HEK293 (cell line): ENCODE results near the gene GPBAR1.
A peak's percentile ranks its signal among the peaks of the same experiment; 100 is the strongest.

Experiments
- CTCF ChIA-PET: fragments of 350-600 bp; formaldehyde crosslinking; extraction: SDS; loops from one replicate; lab custom pipeline; 2021; ENCODE audit warnings: antibody characterized with exemption; lab: Yijun Ruan, JAX
- POLR2A ChIA-PET: fragments of 300-600 bp; formaldehyde crosslinking; extraction: SDS; loops from one replicate; lab custom pipeline; 2020; ENCODE audit warnings: antibody characterized with exemption, inconsistent platforms; lab: Yijun Ruan, JAX
- H3K27ac ChIP-seq: fragments of 200-500 bp; sonication (Bioruptor generic); 2 replicates; pipeline ENCODE4 v1.5.1; 2014; ENCODE audit warnings: low read depth, low read length, control low read depth, inconsistent platforms; ENCODE audit errors: extremely low read depth
- H3K36me3 ChIP-seq, 2 experiments: fragments of 200-500 bp in 1 of 2; sonication (Bioruptor generic) in 1 of 2; 1 replicate in 1 of 2; 2 replicates in 1 of 2; pipeline ENCODE4 v1.5.1; 2014 to 2017; ENCODE audit warnings: inconsistent platforms in 2 of 2, low read length in 2 of 2; ENCODE audit not compliant: control insufficient read depth in 2 of 2, insufficient read depth in 1 of 2
- H3K4me1 ChIP-seq: fragments of 200-500 bp; sonication (Bioruptor generic); 2 replicates; pipeline ENCODE4 v1.5.1; 2014; ENCODE audit warnings: mild to moderate bottlenecking, low read length, inconsistent platforms; ENCODE audit not compliant: control insufficient read depth, insufficient read depth
- H3K4me3 ChIP-seq: 2 replicates; pipeline ENCODE4 v1.5.1; 2011; ENCODE audit warnings: low read depth, mild to moderate bottlenecking, control low read depth, low read length, moderate library complexity
- H3K9me3 ChIP-seq: fragments of 200-500 bp; sonication (Bioruptor generic); 2 replicates; pipeline ENCODE4 v1.5.1; 2014; ENCODE audit warnings: low read depth, low read length, inconsistent platforms; ENCODE audit not compliant: control insufficient read depth, insufficient read depth
- EGR2 ChIP-seq: fragments of 450-650 bp; formaldehyde crosslinking; IDR thresholded peaks from 2 replicates; pipeline ENCODE4 v1.5.1; 2016; ENCODE audit warnings: low read depth, missing biosample characterization, missing genetic modification characterization
- OSR2 ChIP-seq: fragments of 450-650 bp; formaldehyde crosslinking; IDR thresholded peaks from 2 replicates; pipeline ENCODE4 v1.5.1; 2016; ENCODE audit warnings: missing biosample characterization, missing genetic modification characterization
- TRIM28 ChIP-seq: IDR thresholded peaks from 2 replicates; pipeline ENCODE4 v1.6.1; 2011; ENCODE audit warnings: low read length, control low read depth, borderline replicate concordance
- ZBTB11 ChIP-seq: fragments of 450-650 bp; formaldehyde crosslinking; conservative IDR thresholded peaks from 2 replicates; pipeline ENCODE4 v1.5.1; 2016; ENCODE audit warnings: low read depth, missing biosample characterization, missing genetic modification characterization
- ZBTB21 ChIP-seq: fragments of 450-650 bp; formaldehyde crosslinking; IDR thresholded peaks from 2 replicates; pipeline ENCODE4 v1.5.1; 2017; ENCODE audit warnings: missing biosample characterization, missing genetic modification characterization
- ZBTB48 ChIP-seq: fragments of 450-650 bp; formaldehyde crosslinking; IDR thresholded peaks from 2 replicates; pipeline ENCODE4 v1.5.1; 2016; ENCODE audit warnings: missing biosample characterization, missing genetic modification characterization
- ZNF10 ChIP-seq: fragments of 450-650 bp; formaldehyde crosslinking; IDR thresholded peaks from 2 replicates; pipeline ENCODE4 v1.5.1; 2017; ENCODE audit warnings: missing biosample characterization, missing genetic modification characterization
- ZNF16 ChIP-seq: fragments of 450-650 bp; formaldehyde crosslinking; IDR thresholded peaks from 2 replicates; pipeline ENCODE4 v1.5.1; 2016; ENCODE audit warnings: low read depth, missing biosample characterization, missing genetic modification characterization
- ZNF211 ChIP-seq: fragments of 450-650 bp; formaldehyde crosslinking; IDR thresholded peaks from 2 replicates; pipeline ENCODE4 v1.5.1; 2016; ENCODE audit warnings: low read depth, missing biosample characterization, missing genetic modification characterization
- ZNF23 ChIP-seq: fragments of 450-650 bp; formaldehyde crosslinking; IDR thresholded peaks from 2 replicates; pipeline ENCODE4 v1.5.1; 2016; ENCODE audit warnings: missing biosample characterization, missing genetic modification characterization, borderline replicate concordance
- ZNF248 ChIP-seq: fragments of 450-650 bp; formaldehyde crosslinking; IDR thresholded peaks from 2 replicates; pipeline ENCODE4 v1.5.1; 2017; ENCODE audit warnings: missing biosample characterization, missing genetic modification characterization
- ZNF529 ChIP-seq: fragments of 450-650 bp; formaldehyde crosslinking; IDR thresholded peaks from 2 replicates; pipeline ENCODE4 v1.5.1; 2017; ENCODE audit warnings: missing genetic modification characterization, missing biosample characterization; ENCODE audit not compliant: insufficient replicate concordance
- ZNF530 ChIP-seq: fragments of 450-650 bp; formaldehyde crosslinking; IDR thresholded peaks from 2 replicates; pipeline ENCODE4 v1.5.1; 2016; ENCODE audit warnings: low read depth, missing biosample characterization, missing genetic modification characterization
- ZNF555 ChIP-seq: fragments of 450-650 bp; formaldehyde crosslinking; conservative IDR thresholded peaks from 2 replicates; pipeline ENCODE4 v1.5.1; 2017; ENCODE audit warnings: missing biosample characterization, mild to moderate bottlenecking, missing genetic modification characterization, inconsistent platforms
- ZNF558 ChIP-seq: fragments of 450-650 bp; formaldehyde crosslinking; IDR thresholded peaks from 2 replicates; pipeline ENCODE4 v1.5.1; 2016; ENCODE audit warnings: missing biosample characterization, missing genetic modification characterization
- ZNF585B ChIP-seq: fragments of 450-650 bp; formaldehyde crosslinking; IDR thresholded peaks from 2 replicates; pipeline ENCODE4 v1.5.1; 2016; ENCODE audit warnings: missing biosample characterization, missing genetic modification characterization
- ZNF629 ChIP-seq: fragments of 450-650 bp; formaldehyde crosslinking; IDR thresholded peaks from 2 replicates; pipeline ENCODE4 v1.5.1; 2017; ENCODE audit warnings: missing biosample characterization, missing genetic modification characterization
- ZNF664 ChIP-seq: fragments of 450-650 bp; formaldehyde crosslinking; IDR thresholded peaks from 2 replicates; pipeline ENCODE4 v1.5.1; 2016; ENCODE audit warnings: missing biosample characterization, missing genetic modification characterization
- ZSCAN30 ChIP-seq: fragments of 450-650 bp; IDR thresholded peaks from 2 replicates; pipeline ENCODE4 v1.5.1; 2018; ENCODE audit warnings: missing biosample characterization, mild to moderate bottlenecking, missing genetic modification characterization, moderate library complexity
- TF ChIP-seq, protein P1 (sequence below): fragments of 450-650 bp; formaldehyde crosslinking; IDR thresholded peaks from 2 replicates; pipeline ENCODE4 v1.5.1; 2017; ENCODE audit warnings: missing biosample characterization, missing genetic modification characterization
- TF ChIP-seq, protein P2 (sequence below): fragments of 450-650 bp; formaldehyde crosslinking; optimal IDR thresholded peaks from 2 replicates; pipeline ENCODE3; 2016; ENCODE audit warnings: missing biosample characterization, mild to moderate bottlenecking, missing genetic modification characterization
- TF ChIP-seq, protein P3 (sequence below): fragments of 450-650 bp; formaldehyde crosslinking; IDR thresholded peaks from 2 replicates; pipeline ENCODE4 v1.5.1; 2016; ENCODE audit warnings: missing biosample characterization, missing genetic modification characterization
- TF ChIP-seq, protein P4 (sequence below): fragments of 450-650 bp; formaldehyde crosslinking; IDR thresholded peaks from 2 replicates; pipeline ENCODE4 v1.5.1; 2017; ENCODE audit warnings: missing biosample characterization, missing genetic modification characterization
- TF ChIP-seq, protein P5 (sequence below): fragments of 450-650 bp; formaldehyde crosslinking; IDR thresholded peaks from 2 replicates; pipeline ENCODE4 v1.5.1; 2016; ENCODE audit warnings: missing biosample characterization, missing genetic modification characterization

Gene GPBAR1

DNA sequence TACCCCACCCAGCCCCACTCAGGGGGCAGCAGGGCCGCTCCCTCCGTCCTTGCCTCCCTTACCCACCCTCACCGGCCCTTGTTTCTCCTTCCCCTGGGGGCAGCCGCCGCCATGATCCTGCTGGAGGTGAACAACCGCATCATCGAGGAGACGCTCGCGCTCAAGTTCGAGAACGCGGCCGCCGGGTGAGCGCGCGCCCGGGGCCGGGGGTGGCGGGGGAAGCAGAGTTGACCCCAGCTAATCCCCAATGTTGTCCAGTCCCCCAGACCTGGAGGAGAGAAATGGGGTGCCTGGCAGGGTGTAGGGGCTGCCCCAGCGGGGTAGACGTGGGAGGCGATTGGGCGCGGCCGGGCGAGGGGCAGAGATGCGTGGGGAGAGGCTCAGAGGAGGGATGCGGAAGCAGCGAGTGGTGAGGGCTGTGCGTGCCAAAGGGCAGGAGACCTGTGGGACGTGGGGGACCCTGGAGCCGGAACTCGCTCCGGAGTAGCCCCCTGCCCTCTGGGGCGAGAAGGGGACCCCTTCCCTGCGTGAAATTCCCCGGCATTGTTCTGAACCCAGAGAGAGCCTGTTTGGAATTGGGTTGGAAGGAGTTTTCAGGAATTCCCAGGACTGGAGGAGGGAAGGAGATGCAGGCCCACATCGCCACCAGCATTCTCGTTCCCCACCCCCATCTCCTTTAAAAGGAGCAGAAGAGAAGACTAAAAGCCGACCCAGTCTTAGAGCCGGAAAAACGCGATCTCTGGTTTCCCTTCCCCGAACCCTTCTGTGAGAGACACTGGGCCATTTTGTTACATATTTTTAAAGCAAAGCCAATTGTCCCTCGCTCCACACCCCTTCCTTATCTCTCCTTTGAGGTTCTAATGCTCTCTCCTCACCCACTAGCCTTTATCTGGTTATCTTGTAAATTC, 43.2 kb upstream of the GPBAR1 start:
- H3K9me3 ChIP-seq: no peaks in the 10 kb centered on the region
- peak overlapping the region; percentile 81 for H3K27ac ChIP-seq
- ChIA-PET POLR2A (interaction anchor here (1.0 to 1.6 kb wide), 4 partner anchors 8 to 53 kb away, joined by 3 to 9 read pairs (median 6); partner anchors contain the start of genes AAMP and PNKD), CTCF (no interaction called here)
- peaks cover 23% of the 10 kb centered on the region for H3K4me1 ChIP-seq
- H3K4me3 ChIP-seq: peak overlapping the region; percentile 95
- H3K36me3 ChIP-seq: peaks cover 0 to 19% of the 10 kb centered on the region in 2 experiments; a peak in 2 of 3 replicates
- no peak for TF ChIP-seq ZNF664 (tag by site-specific recombination)
- TF ChIP-seq ZNF529 (tag by site-specific recombination): no peak
- TF ChIP-seq ZNF530 (tag by site-specific recombination): no peak
- no peak for TF ChIP-seq ZNF23 (tag by site-specific recombination)
- peak; percentile 41; the same call in 1 of the 2 replicates for TF ChIP-seq ZBTB11 (tag by site-specific recombination)
- no peak for TF ChIP-seq ZSCAN30 (tag by site-specific recombination)
- TF ChIP-seq ZBTB48 (tag by site-specific recombination): no peak; the same call in none of the 2 replicates
- TF ChIP-seq ZNF248 (tag by site-specific recombination): no peak
- TF ChIP-seq ZNF585B (tag by site-specific recombination): no peak
- TF ChIP-seq ZNF555 (tag by site-specific recombination): no peak
- TF ChIP-seq ZNF10 (tag by site-specific recombination): no peak
- no peak for TF ChIP-seq ZBTB21
- no peak for TF ChIP-seq ZNF211 (tag by site-specific recombination)
- TF ChIP-seq, protein P1, sequence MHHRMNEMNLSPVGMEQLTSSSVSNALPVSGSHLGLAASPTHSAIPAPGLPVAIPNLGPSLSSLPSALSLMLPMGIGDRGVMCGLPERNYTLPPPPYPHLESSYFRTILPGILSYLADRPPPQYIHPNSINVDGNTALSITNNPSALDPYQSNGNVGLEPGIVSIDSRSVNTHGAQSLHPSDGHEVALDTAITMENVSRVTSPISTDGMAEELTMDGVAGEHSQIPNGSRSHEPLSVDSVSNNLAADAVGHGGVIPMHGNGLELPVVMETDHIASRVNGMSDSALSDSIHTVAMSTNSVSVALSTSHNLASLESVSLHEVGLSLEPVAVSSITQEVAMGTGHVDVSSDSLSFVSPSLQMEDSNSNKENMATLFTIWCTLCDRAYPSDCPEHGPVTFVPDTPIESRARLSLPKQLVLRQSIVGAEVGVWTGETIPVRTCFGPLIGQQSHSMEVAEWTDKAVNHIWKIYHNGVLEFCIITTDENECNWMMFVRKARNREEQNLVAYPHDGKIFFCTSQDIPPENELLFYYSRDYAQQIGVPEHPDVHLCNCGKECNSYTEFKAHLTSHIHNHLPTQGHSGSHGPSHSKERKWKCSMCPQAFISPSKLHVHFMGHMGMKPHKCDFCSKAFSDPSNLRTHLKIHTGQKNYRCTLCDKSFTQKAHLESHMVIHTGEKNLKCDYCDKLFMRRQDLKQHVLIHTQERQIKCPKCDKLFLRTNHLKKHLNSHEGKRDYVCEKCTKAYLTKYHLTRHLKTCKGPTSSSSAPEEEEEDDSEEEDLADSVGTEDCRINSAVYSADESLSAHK: no peak
- TF ChIP-seq ZNF16 (tag by site-specific recombination): no peak
- TF ChIP-seq, protein P2, sequence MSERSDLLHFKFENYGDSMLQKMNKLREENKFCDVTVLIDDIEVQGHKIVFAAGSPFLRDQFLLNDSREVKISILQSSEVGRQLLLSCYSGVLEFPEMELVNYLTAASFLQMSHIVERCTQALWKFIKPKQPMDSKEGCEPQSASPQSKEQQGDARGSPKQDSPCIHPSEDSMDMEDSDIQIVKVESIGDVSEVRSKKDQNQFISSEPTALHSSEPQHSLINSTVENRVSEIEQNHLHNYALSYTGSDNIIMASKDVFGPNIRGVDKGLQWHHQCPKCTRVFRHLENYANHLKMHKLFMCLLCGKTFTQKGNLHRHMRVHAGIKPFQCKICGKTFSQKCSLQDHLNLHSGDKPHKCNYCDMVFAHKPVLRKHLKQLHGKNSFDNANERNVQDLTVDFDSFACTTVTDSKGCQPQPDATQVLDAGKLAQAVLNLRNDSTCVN: peak; percentile 81
- TF ChIP-seq, protein P3, sequence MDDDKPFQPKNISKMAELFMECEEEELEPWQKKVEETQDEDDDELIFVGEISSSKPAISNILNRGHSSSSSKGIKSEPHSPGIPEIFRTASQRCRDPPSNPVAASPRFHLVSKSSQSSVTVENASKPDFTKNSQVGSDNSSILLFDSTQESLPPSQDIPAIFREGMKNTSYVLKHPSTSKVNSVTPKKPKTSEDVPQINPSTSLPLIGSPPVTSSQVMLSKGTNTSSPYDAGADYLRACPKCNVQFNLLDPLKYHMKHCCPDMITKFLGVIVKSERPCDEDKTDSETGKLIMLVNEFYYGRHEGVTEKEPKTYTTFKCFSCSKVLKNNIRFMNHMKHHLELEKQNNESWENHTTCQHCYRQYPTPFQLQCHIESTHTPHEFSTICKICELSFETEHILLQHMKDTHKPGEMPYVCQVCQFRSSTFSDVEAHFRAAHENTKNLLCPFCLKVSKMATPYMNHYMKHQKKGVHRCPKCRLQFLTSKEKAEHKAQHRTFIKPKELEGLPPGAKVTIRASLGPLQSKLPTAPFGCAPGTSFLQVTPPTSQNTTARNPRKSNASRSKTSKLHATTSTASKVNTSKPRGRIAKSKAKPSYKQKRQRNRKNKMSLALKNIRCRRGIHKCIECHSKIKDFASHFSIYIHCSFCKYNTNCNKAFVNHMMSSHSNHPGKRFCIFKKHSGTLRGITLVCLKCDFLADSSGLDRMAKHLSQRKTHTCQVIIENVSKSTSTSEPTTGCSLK (tag by site-specific recombination): no peak
- TF ChIP-seq TRIM28: no peak
- TF ChIP-seq ZNF558 (tag by site-specific recombination): no peak
- TF ChIP-seq, protein P4, sequence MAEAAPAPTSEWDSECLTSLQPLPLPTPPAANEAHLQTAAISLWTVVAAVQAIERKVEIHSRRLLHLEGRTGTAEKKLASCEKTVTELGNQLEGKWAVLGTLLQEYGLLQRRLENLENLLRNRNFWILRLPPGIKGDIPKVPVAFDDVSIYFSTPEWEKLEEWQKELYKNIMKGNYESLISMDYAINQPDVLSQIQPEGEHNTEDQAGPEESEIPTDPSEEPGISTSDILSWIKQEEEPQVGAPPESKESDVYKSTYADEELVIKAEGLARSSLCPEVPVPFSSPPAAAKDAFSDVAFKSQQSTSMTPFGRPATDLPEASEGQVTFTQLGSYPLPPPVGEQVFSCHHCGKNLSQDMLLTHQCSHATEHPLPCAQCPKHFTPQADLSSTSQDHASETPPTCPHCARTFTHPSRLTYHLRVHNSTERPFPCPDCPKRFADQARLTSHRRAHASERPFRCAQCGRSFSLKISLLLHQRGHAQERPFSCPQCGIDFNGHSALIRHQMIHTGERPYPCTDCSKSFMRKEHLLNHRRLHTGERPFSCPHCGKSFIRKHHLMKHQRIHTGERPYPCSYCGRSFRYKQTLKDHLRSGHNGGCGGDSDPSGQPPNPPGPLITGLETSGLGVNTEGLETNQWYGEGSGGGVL (tag by site-specific recombination): no peak
- no peak for TF ChIP-seq OSR2 (tag by site-specific recombination)
- TF ChIP-seq ZNF629: no peak
- TF ChIP-seq, protein P5, sequence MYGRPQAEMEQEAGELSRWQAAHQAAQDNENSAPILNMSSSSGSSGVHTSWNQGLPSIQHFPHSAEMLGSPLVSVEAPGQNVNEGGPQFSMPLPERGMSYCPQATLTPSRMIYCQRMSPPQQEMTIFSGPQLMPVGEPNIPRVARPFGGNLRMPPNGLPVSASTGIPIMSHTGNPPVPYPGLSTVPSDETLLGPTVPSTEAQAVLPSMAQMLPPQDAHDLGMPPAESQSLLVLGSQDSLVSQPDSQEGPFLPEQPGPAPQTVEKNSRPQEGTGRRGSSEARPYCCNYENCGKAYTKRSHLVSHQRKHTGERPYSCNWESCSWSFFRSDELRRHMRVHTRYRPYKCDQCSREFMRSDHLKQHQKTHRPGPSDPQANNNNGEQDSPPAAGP: 0 out of 2 replicates have a peak, but pooled peaks have one; percentile 35
- peak; percentile 94 for TF ChIP-seq EGR2 (tag by site-specific recombination)
